ENCODE data around the gene IFT20. TPM values are rescaled to one million over a fixed set of nuclear protein-coding genes. Genes with fewer than 3 reads are reported as not detected.
A peak's percentile ranks its signal among the peaks of the same experiment; 100 is the strongest.

IFT20 gene
- total RNA-seq, 4 donors from 2014 or later, result 7.2 to 46.0 (median 32.4) TPM

- in situ Hi-C loops (cut with MboI; ENCODE audit: low pct_ligation_motif_present in 1 of 4, low pct_unique_long_range_greater_than_20kb in 1 of 4, low sequenced_read_pairs in 3 of 4), result no loop called here
- Histone ChIP-seq H3K9me3 (no peaks in the 10 kb centered on the region), H3K4me3 (no peak overlapping the region), H3K4me1 (peaks cover 0 to 22% (median 3%) of the 10 kb centered on the region in 4 donors), H3K27me3 (no peaks in the 10 kb centered on the region), H3K27ac (no peak overlapping the region), H3K36me3 (peaks cover 0 to 17% (median 6%) of the 10 kb centered on the region in 4 donors)
- TF ChIP-seq POLR2AphosphoS5 (IDR thresholded peaks at IDR 0.05) (no peak), CTCF (IDR thresholded peaks at IDR 0.05) (no peak), POLR2A (IDR thresholded peaks at IDR 0.05) (no peak), EP300 (IDR thresholded peaks at IDR 0.05; ENCODE audit: low read depth) (no peak)
- 65 to 75% methylated on average over 3 of the region's 3 CpGs for WGBS, 2 donors (ENCODE audit: low coverage in 1 of 2)
- intact Hi-C loops (cut with DNase I; ENCODE audit: low total_unique reads), result no loop called here
- DNase-seq, result no peak
Observed at GRCh38 chr17:28327709-28328108, 7.6 kb downstream of the IFT20 start.

- 87 to 94% methylated on average over 2 to 9 of the region's 9 CpGs for WGBS, 2 donors (ENCODE audit: low coverage in 1 of 2)
- no peak for DNase-seq
- no peak for TF ChIP-seq EP300 (IDR thresholded peaks at IDR 0.05; ENCODE audit: low read depth)
- Histone ChIP-seq H3K27ac (no peak overlapping the region), H3K4me1 (peaks cover 0 to 22% (median 3%) of the 10 kb centered on the region in 4 donors), H3K9me3 (no peaks in the 10 kb centered on the region), H3K27me3 (no peaks in the 10 kb centered on the region), H3K36me3 (peaks cover 0 to 17% (median 6%) of the 10 kb centered on the region in 4 donors), H3K4me3 (no peak overlapping the region)
- in situ Hi-C loops (cut with MboI; ENCODE audit: low pct_ligation_motif_present in 1 of 4, low pct_unique_long_range_greater_than_20kb in 1 of 4, low sequenced_read_pairs in 3 of 4), result no loop called here
- intact Hi-C loops (cut with DNase I; ENCODE audit: low total_unique reads), result no loop called here
Observed at GRCh38 chr17:28327031-28327607, 8.2 kb downstream of the IFT20 start.

- Histone ChIP-seq H3K27ac (peak overlapping the region in 1 of 4 donors; percentile 35), H3K27me3 (no peaks in the 10 kb centered on the region), H3K4me1 (peaks cover 0 to 22% (median 3%) of the 10 kb centered on the region in 4 donors), H3K36me3 (peaks cover 0 to 17% (median 6%) of the 10 kb centered on the region in 4 donors), H3K4me3 (no peak overlapping the region), H3K9me3 (no peaks in the 10 kb centered on the region)
- intact Hi-C loops (cut with DNase I; ENCODE audit: low total_unique reads) (no loop called here), in situ Hi-C loops (cut with MboI; ENCODE audit: low pct_ligation_motif_present in 1 of 4, low pct_unique_long_range_greater_than_20kb in 1 of 4, low sequenced_read_pairs in 3 of 4) (no loop called here)
- peak; percentile 35 for DNase-seq
- WGBS, 2 donors (ENCODE audit: low coverage in 1 of 2), result 40% methylated on average over 7 of the region's 7 CpGs; no CpG with 5 or more reads in 1 of the 2 donors
- TF ChIP-seq CTCF (IDR thresholded peaks at IDR 0.05) (no peak), POLR2A (IDR thresholded peaks at IDR 0.05) (no peak), POLR2AphosphoS5 (IDR thresholded peaks at IDR 0.05) (peak in 1 of 3 donors; percentile 32), EP300 (IDR thresholded peaks at IDR 0.05; ENCODE audit: low read depth) (no peak)
Observed at GRCh38 chr17:28326114-28326513, 9.2 kb downstream of the IFT20 start.

GRCh38 chr17:28325211-28325610, 10.1 kb downstream of the IFT20 start:
- Histone ChIP-seq H3K9me3 (no peaks in the 10 kb centered on the region), H3K36me3 (peaks cover 0 to 17% (median 6%) of the 10 kb centered on the region in 4 donors), H3K27ac (no peak overlapping the region), H3K4me1 (peaks cover 0 to 27% (median 5%) of the 10 kb centered on the region in 4 donors), H3K4me3 (no peak overlapping the region), H3K27me3 (no peaks in the 10 kb centered on the region)
- in situ Hi-C loops (cut with MboI; ENCODE audit: low pct_ligation_motif_present in 1 of 4, low pct_unique_long_range_greater_than_20kb in 1 of 4, low sequenced_read_pairs in 3 of 4) (no loop called here), intact Hi-C loops (cut with DNase I; ENCODE audit: low total_unique reads) (no loop called here)
- DNase-seq, result no peak
- 70 to 75% methylated on average over 4 to 5 of the region's 5 CpGs for WGBS, 2 donors (ENCODE audit: low coverage in 1 of 2)
- TF ChIP-seq EP300 (IDR thresholded peaks at IDR 0.05; ENCODE audit: low read depth), result no peak
- no peak for TF ChIP-seq POLR2AphosphoS5 (IDR thresholded peaks at IDR 0.05)
- TF ChIP-seq CTCF (IDR thresholded peaks at IDR 0.05), result no peak
- no peak for TF ChIP-seq POLR2A (IDR thresholded peaks at IDR 0.05)
